C4-2B (cell line): ENCODE measurements around the gene ETNK1.

Experiments
- H3K27ac ChIP-seq: fragments of 450-650 bp; 2 replicates; pipeline ENCODE4 v1.5.1; 2017
- ZFX ChIP-seq: fragments of 450-650 bp; IDR thresholded peaks from 2 replicates; pipeline ENCODE4 v1.6.1; 2017
- TF ChIP-seq, protein P1 (sequence below): fragments of 450-650 bp; conservative IDR thresholded peaks from 2 replicates; pipeline ENCODE4 v1.5.1; 2017; ENCODE audit warnings: mild to moderate bottlenecking

ETNK1 gene

DNA sequence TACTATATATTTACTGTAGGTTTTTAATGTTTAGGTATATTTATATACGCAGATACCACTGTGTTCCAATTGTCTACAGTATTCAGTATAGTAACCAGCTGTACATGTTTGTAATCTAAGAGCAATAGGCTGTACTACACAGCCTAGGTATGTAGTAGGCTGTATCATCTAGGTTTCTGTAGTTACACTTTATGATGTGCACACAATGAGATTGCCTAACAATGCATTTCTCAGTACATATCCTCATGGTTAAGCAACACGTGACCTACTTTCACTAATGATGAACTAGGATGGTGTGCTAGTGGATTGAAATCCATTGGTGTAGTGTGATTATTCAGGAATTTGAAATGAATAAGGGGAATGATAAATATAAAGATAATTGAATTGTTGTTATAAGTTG is 77.7 kb downstream of the ETNK1 start:
- TF ChIP-seq, protein P1, sequence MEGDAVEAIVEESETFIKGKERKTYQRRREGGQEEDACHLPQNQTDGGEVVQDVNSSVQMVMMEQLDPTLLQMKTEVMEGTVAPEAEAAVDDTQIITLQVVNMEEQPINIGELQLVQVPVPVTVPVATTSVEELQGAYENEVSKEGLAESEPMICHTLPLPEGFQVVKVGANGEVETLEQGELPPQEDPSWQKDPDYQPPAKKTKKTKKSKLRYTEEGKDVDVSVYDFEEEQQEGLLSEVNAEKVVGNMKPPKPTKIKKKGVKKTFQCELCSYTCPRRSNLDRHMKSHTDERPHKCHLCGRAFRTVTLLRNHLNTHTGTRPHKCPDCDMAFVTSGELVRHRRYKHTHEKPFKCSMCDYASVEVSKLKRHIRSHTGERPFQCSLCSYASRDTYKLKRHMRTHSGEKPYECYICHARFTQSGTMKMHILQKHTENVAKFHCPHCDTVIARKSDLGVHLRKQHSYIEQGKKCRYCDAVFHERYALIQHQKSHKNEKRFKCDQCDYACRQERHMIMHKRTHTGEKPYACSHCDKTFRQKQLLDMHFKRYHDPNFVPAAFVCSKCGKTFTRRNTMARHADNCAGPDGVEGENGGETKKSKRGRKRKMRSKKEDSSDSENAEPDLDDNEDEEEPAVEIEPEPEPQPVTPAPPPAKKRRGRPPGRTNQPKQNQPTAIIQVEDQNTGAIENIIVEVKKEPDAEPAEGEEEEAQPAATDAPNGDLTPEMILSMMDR = no peak
- TF ChIP-seq ZFX = no peak
- no peak overlapping the region for H3K27ac ChIP-seq

DNA sequence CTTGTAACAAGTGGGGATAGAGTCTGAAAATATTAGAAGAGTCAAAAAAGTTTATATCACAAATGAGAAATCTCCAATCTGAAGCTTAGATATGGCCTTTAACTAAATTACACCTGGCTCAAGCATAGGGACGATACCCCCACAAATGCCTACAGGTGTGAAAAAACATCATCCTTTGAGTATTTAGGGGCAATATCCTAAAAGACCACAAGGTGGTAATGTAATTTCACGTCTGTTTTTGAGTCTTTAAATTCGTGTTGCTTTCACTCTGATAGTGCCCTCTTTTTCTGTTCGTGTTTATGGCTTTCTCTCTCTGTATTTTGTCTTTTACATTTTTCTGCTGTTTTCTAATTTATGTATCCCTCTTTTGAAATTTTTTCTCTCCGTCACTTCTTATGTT is 84.3 kb downstream of the ETNK1 start:
- TF ChIP-seq, protein P1 = peak; percentile 70
- no peak for TF ChIP-seq ZFX
- no peak overlapping the region for H3K27ac ChIP-seq

DNA sequence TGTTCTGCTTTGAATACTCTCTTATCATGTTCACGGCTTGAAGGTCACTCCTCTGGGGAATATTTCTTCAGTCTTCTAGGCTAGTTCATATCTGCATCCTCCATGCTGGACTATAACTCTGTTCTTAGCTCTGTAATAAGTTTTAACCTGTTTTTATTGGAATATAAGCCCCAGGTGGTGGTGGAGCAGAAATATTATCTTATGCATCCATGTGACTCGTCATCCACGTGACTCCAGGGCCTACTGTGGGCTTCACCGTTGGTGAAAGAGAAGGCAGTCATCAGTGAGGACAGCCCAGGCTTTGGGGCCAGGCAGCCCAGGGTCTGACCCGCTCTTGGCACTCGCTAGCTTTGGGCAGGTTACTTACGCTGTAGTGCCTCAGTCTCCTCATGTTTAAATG is 87.1 kb downstream of the ETNK1 start:
- TF ChIP-seq ZFX = no peak
- TF ChIP-seq, protein P1 = no peak
- no peak overlapping the region for H3K27ac ChIP-seq

DNA sequence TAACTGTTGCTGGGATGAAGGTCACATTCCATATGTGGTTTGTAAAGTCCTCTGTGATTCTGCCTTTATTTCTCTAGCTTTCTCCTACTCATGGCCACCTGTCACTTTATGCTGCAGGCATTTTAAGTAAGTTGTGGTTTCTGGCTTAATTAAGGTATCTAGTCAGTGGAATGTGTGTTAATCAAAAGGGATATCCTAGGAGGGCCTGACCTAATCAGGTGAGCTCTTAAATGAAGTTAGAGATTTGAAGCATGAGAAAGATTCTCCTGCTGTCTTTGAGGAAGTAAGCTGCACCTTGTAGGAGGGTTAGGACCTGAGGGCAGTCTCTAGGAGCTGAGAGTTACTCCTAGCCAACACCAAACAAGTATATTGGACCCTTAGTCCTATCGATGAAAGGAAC is 90.3 kb downstream of the ETNK1 start:
- no peak overlapping the region for H3K27ac ChIP-seq
- no peak for TF ChIP-seq ZFX
- TF ChIP-seq, protein P1 = no peak; the same call in 1 of the 2 replicates

DNA sequence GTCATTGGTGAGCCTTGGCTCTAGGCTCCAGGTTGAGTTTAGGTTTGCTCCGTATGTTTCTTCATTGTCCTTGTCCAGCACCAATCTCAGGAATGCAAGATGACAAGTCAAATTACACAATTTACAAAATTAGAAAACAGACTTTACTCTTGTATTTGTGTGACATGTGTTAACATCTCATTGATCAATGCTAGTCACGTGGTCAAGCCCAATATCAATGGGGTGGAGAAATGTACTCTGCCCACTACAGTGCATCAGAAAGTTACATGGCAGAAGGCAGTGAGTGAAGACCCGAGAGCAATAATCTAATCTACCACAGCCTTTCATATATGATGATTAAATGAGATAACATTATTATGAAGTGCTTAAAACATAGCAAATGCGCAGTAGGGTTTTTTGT is 94.8 kb downstream of the ETNK1 start:
- TF ChIP-seq ZFX = no peak
- TF ChIP-seq, protein P1 = no peak
- H3K27ac ChIP-seq = no peak overlapping the region

DNA sequence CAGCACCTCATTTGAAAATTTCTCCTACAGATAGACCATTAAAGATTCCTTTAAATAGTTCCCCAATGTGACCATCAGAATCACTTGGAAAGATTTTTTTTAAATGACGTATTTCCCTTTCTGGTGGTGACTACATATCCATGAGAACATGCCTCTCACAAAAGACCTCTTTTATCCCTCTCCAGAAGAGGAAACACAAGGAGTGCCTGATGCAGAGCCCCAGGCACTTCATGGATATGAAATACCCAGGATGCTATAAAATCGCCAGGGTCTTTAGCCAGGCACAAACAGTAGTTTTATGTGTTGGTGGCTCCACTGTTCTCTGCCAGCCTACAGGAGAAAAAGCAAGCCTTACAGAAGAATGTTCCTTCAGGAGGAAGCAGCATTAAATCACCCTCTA is 97.1 kb downstream of the ETNK1 start:
- H3K27ac ChIP-seq = no peak overlapping the region
- TF ChIP-seq, protein P1 = no peak
- TF ChIP-seq ZFX = no peak

DNA sequence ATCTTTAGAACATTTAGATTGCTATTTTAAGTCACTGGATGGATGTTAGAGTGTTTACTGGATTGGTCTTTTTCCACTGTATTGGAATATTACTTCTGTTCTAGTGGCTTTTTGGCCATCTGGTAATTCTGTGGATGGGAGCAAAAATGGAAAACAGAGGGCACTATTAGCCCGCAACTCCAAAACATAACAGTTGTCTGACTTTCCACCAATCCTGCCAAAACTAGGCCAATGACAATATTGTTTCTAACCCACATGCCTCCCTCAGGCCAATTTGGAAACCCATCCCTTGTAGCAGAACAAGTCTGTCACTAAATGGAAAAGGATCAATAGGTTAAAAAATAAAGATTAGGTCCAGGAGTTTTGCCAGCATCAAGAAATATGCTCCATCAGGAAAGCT is 97.8 kb downstream of the ETNK1 start:
- H3K27ac ChIP-seq = no peak overlapping the region
- TF ChIP-seq, protein P1 = no peak
- TF ChIP-seq ZFX = no peak
